ENCODE measurements around the gene CHCHD1.
"Not testable (repeated sequence)": the region's sequence is repeated elsewhere in the genome, so short reads cannot be mapped to it uniquely, and the experiment has no call there.

CHCHD1 gene

DNA sequence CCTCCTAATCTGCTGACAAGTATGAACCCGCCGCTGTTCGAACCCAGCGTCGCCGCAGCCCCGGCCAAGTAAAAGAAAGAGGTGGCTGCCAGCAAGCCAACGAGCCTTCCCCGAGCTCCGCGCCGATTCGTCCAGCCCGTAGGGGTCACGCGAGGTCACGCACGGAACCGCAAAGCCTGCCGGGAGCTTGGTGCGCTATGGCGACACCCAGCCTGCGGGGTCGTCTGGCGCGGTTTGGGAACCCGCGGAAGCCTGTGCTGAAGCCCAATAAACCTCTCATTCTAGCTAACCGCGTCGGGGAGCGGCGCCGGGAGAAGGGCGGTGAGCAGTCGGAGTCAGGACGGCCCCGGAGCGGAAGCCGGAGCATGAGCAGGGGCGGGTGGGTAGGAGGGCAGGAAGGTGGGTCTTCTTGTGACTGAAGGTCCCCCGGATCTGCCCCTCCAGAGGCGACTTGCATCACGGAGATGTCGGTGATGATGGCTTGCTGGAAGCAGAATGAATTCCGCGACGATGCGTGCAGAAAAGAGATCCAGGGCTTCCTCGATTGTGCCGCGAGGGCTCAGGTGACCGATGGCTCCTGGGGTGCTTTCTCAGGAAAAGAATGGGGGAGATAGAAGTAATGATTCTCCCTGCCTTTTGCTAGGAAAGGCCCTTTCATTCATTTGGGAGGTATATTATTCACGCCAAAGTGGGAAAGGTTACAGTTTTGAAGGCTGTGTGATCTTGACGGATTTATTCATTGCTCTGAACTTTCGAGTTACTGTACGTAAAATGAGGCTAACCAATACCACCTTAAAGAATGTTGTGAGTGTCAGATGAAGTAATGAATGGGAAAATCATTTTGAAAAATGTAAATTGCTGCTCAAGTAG is at the start of gene CHCHD1:
Gene CHCHD1, plus strand, starts transcription at position 170 of the 870 bp plus-strand sequence. Its CDS starts 28 bp downstream, at position 198.
- peak; percentile 86 to 92 for DNase-seq (ENCODE audit: low read depth in 2 of 2)

DNA sequence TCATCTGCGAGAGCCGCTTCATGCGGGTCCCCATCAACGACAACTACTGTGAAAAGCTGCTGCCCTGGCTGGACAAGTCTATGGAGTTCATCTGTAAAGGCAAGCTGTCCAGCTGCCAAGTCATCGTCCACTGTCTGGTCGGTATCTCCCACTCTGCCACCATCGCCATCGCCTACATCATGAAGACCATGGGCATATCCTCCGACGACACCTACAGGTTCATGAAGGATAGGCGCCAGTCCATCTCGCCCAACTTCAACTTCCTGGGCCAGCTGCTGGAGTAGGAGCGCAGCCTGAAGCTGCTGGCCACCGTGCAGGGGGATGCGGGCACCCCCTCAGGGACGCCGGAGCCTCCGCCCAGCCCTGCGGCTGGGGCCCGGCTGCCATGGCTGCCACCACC is 49.4 kb upstream of the CHCHD1 start:
- no peak for DNase-seq (ENCODE audit: low read depth in 2 of 2)

DNA sequence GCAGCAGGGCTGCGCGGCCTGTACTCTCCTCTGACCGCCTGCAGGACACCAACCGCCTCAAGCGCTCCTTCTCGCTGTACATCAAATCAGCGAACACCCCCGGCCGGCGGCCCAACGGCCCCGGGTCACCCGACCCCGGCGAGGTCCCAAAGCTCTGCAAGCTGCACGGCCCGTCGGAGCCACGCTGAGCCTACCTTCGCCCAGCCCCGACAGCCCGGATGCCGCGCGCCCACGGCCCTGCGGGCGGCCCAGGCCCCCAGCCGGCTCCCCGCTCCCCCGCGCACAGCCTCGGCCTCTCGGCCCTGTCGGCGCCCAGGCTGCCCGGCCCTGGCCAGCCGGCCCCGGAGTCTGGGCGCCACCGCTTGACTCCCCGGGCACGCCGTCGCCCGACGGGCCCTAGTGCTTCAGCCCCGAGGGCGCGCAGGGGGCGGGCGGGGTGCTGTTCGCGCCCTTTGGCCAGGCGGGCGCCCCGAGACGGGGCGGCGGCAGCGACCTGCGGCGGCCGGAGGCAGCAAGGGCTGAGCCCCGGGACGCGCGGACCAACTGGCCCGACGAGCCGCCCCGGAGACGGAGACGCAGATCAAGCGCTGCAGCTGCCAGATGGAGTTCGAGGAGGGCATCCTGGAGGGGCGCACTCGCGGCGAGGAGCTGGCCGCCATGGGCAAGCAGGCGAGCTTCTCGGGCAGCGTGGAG is 48.8 kb upstream of the CHCHD1 start:
- DNase-seq (ENCODE audit: low read depth in 2 of 2) = no peak

DNA sequence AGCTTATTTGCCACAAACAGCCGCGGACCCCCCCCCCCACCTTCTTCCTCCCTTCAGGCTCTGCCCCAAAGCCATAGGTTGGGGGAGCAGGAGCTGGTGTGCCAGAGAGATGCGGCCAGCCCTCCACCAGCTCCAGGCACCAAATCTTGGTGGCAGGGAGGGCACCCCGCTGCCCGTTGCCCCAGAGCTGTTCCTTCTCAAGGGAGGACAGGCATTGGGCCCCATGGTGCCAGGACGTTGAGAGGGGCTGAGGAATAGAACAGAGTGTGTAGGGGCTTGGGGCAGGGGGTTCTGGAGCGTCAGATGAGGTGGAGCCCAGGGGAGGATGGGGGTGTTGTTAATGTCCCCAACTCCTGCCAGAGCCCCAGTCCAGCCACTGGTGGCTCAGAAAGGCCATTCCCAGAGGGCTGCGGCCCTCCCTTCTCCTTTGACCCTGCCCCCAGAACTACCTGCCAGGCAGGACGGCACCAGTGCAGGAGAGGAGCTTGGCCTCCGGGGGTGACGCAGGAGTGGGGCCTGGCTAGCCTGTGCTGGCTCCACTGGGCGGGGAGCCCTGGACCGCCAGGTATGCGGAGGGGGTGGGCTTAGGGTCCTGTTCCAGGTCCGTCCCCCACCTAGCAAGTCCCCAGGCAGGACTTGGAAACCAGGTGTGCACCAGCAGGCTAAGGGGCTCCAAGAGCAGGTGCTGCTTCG is 47.7 kb upstream of the CHCHD1 start:
- no peak for DNase-seq (ENCODE audit: low read depth in 2 of 2)

DNA sequence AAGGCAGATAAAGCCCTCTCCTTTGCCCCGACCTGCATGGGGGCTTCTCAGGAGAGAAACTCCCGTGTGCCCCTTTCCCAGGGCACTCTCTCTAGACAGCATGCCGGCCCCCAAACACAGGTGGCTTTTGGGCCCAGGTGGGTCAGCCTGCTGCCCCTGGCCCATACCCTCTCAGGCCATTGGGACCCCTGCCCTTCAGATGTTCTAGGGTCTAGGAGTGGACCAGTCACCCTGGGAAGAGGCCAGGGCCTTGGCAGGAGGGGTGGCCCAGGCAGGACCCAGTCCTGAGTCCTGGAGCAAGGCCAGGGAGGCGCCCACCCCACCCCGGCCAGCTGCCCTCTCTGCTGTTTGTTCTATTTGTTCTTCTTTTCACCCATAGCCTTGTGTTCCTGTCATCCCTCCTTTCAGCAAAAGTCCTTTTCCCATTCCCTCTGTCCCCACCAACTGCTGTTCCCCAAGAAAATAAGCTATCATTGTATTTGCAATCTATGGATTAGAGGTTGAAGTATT is 47.0 kb upstream of the CHCHD1 start:
- no peak for DNase-seq (ENCODE audit: low read depth in 2 of 2)

DNA sequence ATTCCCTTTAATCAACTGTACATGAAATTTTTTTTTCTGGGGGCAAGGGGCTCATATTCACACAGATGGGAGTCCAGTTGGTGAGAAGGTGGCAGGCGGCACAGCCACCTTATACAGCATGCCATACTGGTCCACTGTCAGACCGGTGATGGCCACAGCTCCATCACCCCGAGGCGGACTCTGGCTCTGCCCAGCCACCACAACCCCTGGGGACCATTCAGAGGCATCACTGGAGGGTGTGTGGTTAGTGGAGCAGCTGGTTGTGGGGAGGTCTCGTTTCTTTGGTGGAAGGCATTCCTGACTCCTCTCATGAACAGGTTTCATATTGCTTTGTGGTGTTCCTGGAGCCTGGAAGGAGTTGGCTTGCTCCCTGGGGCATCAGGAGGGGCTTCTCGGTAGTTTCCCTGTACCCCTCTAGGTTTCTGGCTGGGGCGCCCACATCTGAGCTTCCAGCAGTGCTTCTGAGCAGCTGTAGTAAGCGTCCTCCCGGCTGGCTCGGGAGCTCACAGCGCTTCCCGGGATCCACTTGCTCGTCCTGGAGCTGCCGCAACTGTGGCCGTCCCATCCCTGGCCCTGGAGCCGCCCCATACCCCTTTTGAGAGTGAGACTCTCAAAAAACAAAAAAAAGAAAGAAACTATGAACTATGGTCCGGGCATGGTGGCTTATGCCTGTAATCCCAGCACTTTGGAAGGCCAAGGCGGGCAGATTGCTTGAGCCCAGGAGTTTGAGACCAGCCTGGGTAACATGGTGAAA is 41.2 kb upstream of the CHCHD1 start:
- DNase-seq (ENCODE audit: low read depth in 2 of 2) = not testable (repeated sequence)

DNA sequence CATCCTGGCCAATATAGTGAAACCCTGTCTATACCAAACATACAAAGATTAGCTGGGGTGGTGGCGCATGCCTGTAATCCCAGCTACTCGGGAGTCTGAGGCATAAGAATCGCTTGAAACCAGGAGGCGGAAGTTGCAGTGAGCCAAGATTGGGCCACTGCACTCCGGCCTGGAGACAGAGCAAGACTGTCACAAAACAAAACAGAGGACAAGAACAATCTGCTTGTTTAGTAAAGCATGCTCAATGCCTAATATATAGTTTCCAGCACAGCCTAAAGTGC is 39.5 kb upstream of the CHCHD1 start:
- DNase-seq (ENCODE audit: low read depth in 2 of 2) = no peak

DNA sequence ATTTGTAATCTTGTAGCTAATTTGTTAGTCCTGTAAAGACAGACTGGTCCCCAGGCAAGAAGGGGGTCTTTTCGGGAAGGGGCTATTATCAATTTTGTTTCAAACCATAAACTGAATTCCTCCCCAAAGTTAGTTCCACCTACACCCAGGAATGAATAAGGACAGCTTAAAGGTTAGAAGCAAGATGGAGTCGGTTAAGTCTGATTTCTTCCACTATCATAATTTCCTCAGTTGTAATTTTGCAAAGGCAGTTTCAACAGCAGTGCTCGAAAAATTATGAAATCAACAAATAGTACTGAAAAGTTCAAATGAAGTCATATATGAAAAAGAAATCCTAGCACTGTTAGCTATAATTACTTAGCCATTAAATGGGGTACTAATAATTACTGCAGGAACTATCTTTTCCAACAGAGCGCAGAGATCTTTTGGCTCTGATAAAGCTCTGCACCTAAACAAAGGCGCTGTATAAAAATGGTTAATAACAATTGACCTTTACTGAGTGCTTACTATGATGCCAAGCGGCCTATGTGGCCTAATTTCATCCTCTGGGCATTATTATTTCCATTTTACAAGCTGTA is 38.4 kb upstream of the CHCHD1 start:
- no peak for DNase-seq (ENCODE audit: low read depth in 2 of 2)

DNA sequence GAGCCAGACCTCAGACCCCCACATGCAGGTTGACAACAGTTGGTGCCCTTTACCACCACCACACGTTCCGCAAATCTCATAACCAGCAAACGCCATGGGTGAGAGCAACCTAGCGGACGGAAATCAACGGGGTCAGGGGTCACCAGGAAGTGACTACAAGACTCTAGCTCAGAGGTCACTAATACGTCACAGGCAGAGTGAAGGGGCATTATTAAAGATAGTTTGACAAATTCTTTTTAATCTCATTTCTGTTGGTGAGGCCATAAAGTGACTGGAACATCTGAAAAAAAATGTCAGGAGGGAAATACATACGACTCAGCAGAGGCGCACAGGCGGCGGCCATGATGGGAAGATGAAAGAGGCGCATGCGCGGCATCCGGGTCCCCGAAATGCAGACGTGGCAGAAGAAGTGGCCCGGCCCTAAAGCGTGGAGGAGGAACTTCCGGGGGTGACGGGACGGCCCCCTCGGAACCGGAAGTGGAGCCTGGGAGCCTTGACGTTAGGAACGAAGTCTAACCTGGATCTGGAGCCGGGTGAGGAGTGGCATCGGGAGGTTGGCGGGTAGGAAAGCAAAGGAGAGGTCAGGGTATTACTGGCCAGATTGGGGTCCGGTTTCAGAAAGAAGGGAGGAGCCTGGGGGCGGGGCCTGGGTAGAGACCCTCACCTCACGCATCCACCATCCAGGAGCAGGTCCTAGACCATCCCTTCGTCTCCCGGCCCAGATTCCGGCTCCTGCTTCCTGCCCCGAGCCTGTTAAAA is 37.8 kb upstream of the CHCHD1 start, which contains the start of gene SEC24C:
Gene SEC24C, plus strand, starts transcription at position 468 of the 759 bp plus-strand sequence. CDS start 2,461 bp downstream, outside the sequence.
- DNase-seq (ENCODE audit: low read depth in 2 of 2) = peak; percentile 89 to 92

DNA sequence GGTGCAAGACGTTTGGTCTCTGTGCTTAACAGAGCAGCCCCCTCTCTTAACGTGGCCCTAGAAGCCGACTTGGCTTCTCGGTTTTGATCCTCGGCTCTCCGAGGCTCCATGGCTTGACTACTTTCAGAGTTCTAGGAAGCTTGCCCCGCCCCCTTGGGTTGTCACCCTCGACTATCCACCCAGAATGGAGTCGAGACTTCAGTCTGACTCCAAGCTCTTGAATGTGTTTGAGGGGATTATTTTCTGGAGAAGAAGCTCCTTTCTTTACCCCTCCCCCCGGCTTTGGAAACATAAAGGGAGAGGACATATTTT is 37.2 kb upstream of the CHCHD1 start:
- DNase-seq (ENCODE audit: low read depth in 2 of 2) = peak in 1 of 2 donors; percentile 55

DNA sequence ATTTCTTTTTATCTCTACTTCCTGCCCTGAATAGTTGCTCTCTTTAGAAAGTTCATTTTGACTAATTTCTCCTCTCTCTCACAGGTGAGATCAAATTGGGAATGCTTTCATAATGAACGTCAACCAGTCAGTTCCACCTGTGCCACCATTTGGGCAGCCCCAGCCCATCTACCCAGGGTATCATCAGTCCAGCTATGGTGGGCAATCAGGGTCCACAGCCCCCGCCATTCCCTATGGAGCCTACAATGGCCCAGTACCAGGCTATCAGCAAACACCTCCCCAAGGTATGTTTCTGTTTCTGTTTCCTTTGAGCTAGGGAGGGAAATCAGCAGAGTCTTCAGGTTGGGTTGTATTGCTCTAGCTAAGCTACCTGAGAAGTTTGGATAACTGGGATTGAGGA is 35.1 kb upstream of the CHCHD1 start:
- DNase-seq (ENCODE audit: low read depth in 2 of 2) = no peak

DNA sequence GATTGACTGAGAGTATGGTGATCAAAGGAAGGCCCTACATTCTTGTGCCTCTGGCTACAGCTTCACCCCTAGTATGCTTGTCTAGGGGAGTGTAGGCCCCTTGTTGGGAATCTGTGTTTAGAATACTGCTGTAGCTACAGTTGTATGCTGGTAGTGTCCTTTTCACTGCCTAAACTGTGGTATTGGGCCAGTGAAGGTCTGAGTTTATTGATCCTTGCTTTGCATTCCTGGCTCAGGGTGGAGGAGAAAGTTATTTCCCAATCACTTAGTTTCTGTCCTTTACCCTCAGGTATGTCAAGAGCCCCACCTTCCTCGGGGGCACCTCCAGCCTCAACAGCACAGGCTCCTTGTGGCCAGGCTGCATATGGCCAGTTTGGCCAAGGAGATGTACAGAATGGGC is 31.0 kb upstream of the CHCHD1 start:
- DNase-seq (ENCODE audit: low read depth in 2 of 2) = no peak

DNA sequence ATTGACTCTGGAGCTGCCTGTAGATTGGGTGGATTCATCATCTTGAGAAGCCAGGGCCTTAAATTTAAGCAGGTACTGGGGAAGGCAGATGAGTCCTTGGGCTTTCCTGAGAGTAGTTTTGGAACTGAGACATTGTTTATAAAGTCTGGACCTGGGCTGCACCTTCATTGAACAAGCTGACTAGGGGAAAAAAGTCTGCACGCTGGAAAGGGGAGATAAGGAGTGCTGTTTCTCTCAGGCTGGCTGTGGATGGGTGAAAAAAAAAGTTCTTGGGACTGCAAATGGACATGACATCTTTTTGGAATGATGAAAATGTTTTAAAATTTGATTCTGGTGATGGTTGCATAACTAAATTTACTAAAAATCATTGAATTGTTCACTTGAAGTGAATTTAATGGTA is 25.7 kb upstream of the CHCHD1 start:
- DNase-seq (ENCODE audit: low read depth in 2 of 2) = no peak

DNA sequence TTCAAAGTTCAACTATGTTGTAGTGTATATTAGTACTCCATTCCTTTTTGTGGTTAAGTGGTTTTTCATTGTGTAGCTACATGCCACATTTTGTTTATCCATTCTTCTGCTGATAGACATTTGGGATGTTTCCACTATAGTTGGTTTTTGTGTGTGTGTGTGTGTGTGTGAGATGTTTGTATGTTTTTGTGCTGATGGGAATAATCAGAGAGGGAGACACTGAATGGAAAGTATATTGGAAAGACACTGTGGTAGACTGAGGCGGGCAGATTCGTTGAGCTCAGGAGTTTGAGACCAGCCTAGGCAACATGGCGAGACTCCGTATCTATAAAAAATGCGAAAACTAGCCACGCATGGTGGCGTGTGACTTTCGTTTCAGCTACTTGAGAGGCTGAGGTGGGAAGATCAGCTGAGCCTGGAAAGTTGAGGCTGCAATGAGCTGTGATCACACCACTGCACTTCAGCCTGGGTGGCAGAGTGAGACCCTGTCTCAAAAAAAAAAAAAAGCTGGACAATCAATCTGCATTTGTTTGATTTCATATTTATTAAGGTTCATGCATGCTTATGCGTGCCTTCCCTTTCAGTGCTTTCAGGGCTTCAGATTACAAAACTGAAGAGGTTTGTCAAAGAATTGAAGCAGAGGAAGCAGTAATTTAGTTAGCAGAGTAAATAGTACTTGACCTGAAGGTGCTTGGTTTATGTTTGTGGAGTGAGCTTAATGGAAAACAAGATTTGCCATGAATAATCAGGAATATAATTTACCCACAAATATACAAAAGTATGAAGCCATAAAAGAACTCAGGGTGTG is 22.9 kb upstream of the CHCHD1 start:
- DNase-seq (ENCODE audit: low read depth in 2 of 2) = no peak

DNA sequence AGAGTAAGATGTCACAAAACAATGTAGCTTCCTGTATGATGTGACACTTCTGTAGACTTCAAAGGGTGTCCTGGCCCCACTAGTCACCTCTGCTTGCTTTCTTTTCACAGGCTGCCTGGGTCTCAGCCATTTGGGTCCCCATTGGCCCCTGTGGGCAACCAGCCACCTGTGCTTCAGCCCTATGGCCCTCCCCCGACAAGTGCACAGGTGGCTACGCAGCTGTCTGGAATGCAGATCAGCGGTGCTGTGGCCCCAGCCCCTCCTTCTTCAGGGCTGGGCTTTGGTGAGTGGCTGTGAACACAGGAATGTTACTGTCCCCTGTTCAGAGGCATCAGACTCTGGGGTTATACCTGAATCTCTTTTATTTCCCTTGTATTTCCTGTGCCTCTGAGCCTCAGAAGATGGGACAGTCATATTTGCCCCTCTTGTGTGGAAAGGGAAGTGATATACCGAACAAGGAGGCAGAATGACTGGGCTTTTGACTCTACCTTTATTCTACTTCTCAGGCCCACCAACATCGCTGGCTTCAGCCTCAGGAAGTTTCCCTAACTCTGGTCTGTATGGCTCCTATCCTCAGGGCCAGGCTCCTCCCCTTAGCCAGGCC is 22.2 kb upstream of the CHCHD1 start:
- DNase-seq (ENCODE audit: low read depth in 2 of 2) = no peak

DNA sequence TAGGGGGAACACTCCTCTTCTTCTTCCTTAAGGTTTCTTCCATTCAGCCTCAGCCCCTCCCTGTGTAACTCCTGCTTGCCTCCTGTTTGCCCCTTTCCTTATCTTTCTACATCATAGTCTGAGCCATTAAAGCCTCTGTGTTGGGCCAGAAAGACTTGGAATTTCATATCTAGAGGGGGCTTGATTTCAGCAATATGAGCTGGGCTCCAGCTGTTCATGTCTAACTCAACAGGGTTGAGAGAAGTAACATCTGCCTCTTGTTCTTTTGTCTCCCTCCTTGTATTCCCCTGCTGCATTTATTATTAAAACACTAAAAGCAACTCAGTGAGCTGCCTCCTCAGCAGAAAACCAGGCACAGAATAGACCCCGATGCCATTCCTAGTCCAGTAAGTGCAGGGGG is 20.1 kb upstream of the CHCHD1 start:
- DNase-seq (ENCODE audit: low read depth in 2 of 2) = no peak

DNA sequence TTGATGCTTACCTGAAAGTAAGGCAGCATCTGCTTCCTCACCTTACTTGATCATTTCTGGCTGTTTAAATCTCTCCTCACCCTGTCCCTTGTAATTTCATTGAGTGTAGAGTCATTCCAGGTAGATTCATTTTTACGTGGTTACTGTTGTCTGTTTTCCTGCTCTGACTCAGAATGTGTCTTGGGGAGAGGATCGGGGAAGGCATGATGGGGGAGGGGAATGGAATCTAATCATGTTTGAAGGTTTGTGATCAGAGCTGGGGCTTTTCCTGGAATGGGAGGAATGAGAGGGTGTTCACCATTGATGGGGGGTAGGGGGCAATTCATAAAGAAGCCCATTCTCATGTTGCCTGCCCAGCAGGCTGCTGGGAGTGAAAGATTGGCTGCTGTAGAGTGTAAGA is 18.9 kb upstream of the CHCHD1 start:
- DNase-seq (ENCODE audit: low read depth in 2 of 2) = no peak

DNA sequence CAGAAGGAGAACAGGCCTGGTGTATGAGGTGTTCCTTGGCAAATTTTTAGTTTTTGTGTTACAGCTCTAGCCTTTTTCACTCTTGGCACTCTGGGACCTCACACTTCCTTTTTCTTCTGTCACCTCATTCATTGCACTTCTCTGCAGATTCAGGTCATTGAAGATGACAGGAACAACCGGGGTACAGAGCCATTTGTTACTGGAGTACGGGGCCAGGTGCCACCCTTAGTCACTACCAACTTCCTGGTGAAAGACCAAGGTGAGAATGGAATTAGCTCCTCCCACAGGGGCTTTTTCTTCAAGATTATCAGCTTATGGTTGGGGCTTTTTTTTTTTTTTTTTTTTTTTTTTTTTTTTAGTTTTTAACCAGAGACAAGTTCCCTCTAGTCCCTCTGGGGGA is 18.5 kb upstream of the CHCHD1 start:
- DNase-seq (ENCODE audit: low read depth in 2 of 2) = no peak

DNA sequence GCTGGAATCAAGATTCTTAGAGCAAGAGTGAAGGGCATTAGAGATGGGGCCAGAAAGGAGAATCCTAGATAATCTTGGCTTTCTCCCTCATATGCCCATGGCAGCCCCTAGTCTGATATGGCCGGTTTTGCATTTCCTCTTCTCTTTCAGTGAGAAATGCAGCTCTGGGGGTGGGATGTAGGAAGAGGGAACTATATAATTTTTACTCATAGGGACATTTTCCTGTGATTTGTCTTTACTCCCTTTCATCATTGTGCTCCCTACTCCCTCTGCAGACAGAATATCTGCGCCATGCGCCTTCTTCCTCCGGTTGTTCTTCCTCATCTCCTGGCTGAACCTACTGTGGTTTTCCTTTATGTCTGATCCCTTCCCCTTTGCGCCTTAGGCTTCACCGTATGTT is 16.8 kb upstream of the CHCHD1 start:
- DNase-seq (ENCODE audit: low read depth in 2 of 2) = no peak

DNA sequence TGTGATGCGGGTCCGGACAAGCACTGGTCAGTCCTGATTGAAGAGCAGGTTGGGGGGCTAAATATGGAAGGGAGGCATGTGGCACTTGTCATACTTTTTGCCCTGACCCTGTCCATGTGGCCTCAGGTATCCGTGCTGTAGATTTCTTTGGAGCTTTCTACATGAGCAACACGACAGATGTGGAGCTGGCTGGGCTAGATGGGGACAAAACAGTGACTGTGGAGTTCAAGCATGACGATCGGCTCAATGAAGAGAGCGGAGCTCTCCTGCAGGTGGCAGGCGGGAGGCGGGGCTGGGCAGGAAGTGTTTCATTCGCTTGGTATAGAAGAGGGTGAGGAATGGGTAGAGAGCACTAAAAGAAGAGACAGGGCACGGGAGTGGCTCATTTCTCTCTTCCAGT is 13.0 kb upstream of the CHCHD1 start:
- peak in 1 of 2 donors; percentile 57 for DNase-seq (ENCODE audit: low read depth in 2 of 2)

All from stimulated activated CD4-positive, alpha-beta T cell treated with anti-CD3 and anti-CD28 coated beads, Interleukin-15, amount 100 ng/mL, for 48 hours (primary cell).